MG63 (cell line): ENCODE measurements around the gene HNF4A. TPM values are rescaled to one million over a fixed set of nuclear protein-coding genes. Genes with fewer than 3 reads are reported as not detected.

Experiments used
- DNase-seq: peaks from one replicate; pipeline ENCODE4 v3.0.0-alpha.2; 2020
- H3K27me3 ChIP-seq: fragments of 250-450 bp; sonication (Bioruptor Pico); 2 replicates; pipeline ENCODE4 v1.5.1; 2020; ENCODE audit warnings: mild to moderate bottlenecking, moderate library complexity
- H3K36me3 ChIP-seq: fragments of 250-450 bp; sonication (Bioruptor Pico); 2 replicates; pipeline ENCODE4 v1.5.1; 2020; ENCODE audit warnings: mild to moderate bottlenecking, moderate library complexity
- H3K4me3 ChIP-seq: fragments of 250-450 bp; sonication (Bioruptor Pico); 2 replicates; pipeline ENCODE4 v1.5.1; 2020; ENCODE audit warnings: mild to moderate bottlenecking, moderate library complexity
- H3K9me3 ChIP-seq: fragments of 250-450 bp; sonication (Bioruptor Pico); 2 replicates; pipeline ENCODE4 v1.5.1; 2020; ENCODE audit warnings: mild to moderate bottlenecking, moderate library complexity
- total RNA-seq: library from RNA; depleted of rRNA; stranded (reverse); fragments of >200 nt; shearing (Covaris generic); gene quantifications from 2 replicates; pipeline ENCODE4 v1.2.3, GENCODE V29; 2014; ENCODE audit warnings: low replicate concordance; rRNA removed

Gene HNF4A
- total RNA-seq, 1 experiment from 2014 or later = not detected

DNA sequence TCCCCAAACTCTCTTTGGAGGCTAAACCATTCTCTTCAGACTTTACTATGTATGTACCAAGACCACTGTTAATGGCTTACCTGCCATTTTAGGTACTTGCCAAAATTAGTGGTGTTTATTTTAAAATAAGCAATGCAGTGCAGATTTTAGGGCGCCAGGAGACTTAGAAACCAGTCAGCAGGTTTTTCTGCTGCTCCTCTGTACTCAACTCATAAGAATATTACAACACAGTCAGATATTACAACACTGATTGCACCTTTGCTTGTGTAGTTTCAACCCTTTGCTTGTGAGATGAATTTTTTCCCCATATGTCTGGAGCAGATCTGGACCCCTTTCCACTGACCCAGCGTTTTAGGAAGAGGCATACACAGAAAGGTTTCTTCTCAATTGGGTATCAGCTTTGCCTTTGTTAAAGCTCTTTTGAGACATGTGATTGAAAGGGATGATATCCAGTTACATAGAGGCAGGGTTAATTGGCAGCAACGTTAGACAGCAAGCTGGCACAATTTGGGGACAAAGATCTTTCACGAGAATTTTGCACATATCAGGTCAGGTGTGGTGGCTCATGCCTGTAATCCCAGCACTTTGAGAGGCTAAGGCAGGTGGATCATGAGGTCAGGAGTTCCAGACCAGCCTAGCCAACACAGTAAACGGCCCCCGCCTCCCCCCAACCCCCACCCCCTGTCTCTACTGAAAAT is 126.4 kb downstream of the HNF4A start:
- Histone ChIP-seq H3K36me3 (peaks cover 47% of the 10 kb centered on the region), H3K27me3 (no peaks in the 10 kb centered on the region), H3K9me3 (no peaks in the 10 kb centered on the region), H3K4me3 (no peak overlapping the region)
- DNase-seq = no peak

DNA sequence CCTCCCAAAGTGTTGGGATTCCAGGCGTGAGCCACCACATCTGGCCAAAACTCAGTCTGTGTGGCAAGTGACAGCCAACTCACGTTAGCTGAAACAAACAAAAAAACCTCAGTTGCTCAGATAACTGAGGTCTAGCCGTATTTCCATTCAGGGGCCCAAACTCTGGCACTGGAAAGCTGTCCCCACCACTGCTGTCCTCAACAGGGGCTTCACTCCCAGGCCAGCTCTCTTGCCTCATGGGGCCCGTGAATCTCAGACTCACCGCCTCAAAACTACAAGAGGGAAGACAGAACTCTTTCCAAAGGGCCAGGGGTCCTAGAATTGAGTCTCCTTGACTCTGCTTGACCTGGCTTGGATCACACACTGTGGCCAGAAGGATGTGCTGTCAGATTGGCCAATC is 127.6 kb downstream of the HNF4A start:
- DNase-seq = no peak
- Histone ChIP-seq H3K36me3 (peaks cover 56% of the 10 kb centered on the region), H3K27me3 (no peaks in the 10 kb centered on the region), H3K4me3 (no peak overlapping the region), H3K9me3 (no peaks in the 10 kb centered on the region)

Other genes starting within 250 kb of the HNF4A start
- gene JPH2, start 168.5 kb upstream of the HNF4A start, total RNA-seq = 6.5 and 9.9 TPM in 2 replicates
- 67.5 and 81.1 TPM in 2 replicates for gene OSER1, start 144.9 kb upstream of the HNF4A start, total RNA-seq
- not detected in 2 replicates for gene GDAP1L1, start 108.4 kb upstream of the HNF4A start, total RNA-seq
- 4.8 and 7.6 TPM in 2 replicates for gene FITM2, start 44.5 kb upstream of the HNF4A start, total RNA-seq
- not detected in 2 replicates for gene R3HDML, start 18.7 kb upstream of the HNF4A start, total RNA-seq
- gene TTPAL, start 120.2 kb downstream of the HNF4A start, total RNA-seq = 5.8 and 12.9 TPM in 2 replicates
- 54.8 and 78.9 TPM in 2 replicates for gene SERINC3, start 166.4 kb downstream of the HNF4A start, total RNA-seq
- 73.0 and 79.2 TPM in 2 replicates for gene PKIG, start 226.9 kb downstream of the HNF4A start, total RNA-seq